Measurements from ENCODE around the gene ZFAND3. TPM values are rescaled to one million over a fixed set of nuclear protein-coding genes. Genes with fewer than 3 reads are reported as not detected.

The ZFAND3 gene
- total RNA-seq, 2 experiments from 2014 or later, result 32.3 to 37.9 TPM

DNA sequence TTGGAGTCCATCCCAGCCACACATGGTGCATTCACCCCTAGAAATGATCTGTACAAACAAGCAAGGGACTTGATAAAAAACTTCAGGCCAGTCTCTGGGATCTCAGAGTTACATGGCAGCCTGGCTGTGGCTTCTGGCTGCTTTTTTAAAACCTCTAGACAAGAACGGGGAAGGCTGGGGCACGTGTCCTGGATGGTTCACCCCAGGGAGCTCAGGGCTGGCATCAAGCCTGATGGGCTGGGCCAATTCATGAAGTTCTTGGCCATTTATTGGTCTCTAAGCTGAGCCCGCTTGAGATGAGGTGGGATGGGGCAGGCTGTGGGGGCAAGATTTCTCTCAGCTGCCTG, 10.4 kb upstream of the ZFAND3 start:
- no peaks in the 10 kb centered on the region for H3K4me1 Mint-ChIP-seq (ENCODE audit: low read depth)
- H3K27me3 Mint-ChIP-seq, result peaks cover 3% of the 10 kb centered on the region
- H3K4me3 Mint-ChIP-seq, result no peak overlapping the region
- H3K9me3 Mint-ChIP-seq, result no peaks in the 10 kb centered on the region
- H3K27ac Mint-ChIP-seq, result no peak overlapping the region
- TF ChIP-seq, protein P1, sequence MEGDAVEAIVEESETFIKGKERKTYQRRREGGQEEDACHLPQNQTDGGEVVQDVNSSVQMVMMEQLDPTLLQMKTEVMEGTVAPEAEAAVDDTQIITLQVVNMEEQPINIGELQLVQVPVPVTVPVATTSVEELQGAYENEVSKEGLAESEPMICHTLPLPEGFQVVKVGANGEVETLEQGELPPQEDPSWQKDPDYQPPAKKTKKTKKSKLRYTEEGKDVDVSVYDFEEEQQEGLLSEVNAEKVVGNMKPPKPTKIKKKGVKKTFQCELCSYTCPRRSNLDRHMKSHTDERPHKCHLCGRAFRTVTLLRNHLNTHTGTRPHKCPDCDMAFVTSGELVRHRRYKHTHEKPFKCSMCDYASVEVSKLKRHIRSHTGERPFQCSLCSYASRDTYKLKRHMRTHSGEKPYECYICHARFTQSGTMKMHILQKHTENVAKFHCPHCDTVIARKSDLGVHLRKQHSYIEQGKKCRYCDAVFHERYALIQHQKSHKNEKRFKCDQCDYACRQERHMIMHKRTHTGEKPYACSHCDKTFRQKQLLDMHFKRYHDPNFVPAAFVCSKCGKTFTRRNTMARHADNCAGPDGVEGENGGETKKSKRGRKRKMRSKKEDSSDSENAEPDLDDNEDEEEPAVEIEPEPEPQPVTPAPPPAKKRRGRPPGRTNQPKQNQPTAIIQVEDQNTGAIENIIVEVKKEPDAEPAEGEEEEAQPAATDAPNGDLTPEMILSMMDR (IDR thresholded peaks at IDR 0.05), result no peak
- POLR2A ChIA-PET, result interaction anchor here (1.1 kb wide), 1 partner anchor 27 kb away, joined by 3 read pairs; no protein-coding TSS in a partner anchor
- H3K36me3 Mint-ChIP-seq (ENCODE audit: low read depth), result no peaks in the 10 kb centered on the region
- ATAC-seq, result no peak
- no peak for DNase-seq
- CTCF ChIA-PET, result no interaction called here
- intact Hi-C loops (cut with micrococcal nuclease), result no loop called here

DNA sequence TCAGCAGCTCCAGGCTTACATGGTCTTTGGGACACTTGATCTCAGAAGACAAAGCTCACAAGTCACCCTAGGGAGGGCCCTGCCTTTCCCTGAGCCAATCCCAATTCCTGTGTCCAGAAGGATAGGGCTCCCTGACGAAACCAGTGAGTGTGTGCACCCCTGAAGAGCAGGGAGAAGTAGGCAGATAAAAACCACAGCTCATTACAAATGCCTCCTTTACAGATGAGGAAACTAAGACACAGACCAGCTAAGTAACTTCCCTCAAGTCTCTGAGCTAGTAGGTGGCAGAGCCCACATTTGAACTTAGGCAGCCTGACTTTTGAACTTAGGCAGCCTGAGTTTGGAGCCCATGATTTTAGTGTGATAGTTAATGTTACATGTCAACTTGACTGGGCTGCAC, 6.7 kb upstream of the ZFAND3 start:
- intact Hi-C loops (cut with micrococcal nuclease), result no loop called here

DNA sequence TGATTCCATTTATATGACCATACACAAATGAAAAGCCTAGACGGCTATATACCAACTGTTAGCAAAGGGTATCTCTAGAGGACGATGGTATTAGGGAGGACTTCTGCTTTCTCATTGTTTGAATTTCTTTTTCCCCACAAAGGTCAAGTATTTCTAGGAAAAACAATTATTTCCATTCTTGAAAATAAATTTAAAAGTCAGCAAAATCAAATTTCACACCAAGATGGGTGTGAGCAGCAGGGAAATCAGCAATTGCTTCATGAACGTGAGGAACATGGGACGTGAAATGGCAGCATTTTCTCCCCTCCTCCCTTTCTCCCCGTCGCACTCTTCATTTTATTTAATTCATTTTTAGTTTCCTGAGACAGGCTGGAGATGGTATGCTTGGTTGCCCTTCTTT, 5.2 kb upstream of the ZFAND3 start:
- Mint-ChIP-seq H3K27ac (no peak overlapping the region), H3K36me3 (ENCODE audit: low read depth) (no peaks in the 10 kb centered on the region), H3K4me1 (ENCODE audit: low read depth) (peaks cover 15% of the 10 kb centered on the region), H3K27me3 (peaks cover 2% of the 10 kb centered on the region), H3K9me3 (no peaks in the 10 kb centered on the region), H3K4me3 (no peak overlapping the region)
- intact Hi-C loops (cut with micrococcal nuclease), result no loop called here
- CTCF ChIA-PET, result no interaction called here
- TF ChIP-seq, protein P1 (IDR thresholded peaks at IDR 0.05), result no peak
- POLR2A ChIA-PET, result no interaction called here
- ATAC-seq, result no peak
- DNase-seq, result no peak

More for the DNA sequence above, 6.7 kb upstream of the ZFAND3 start:
- ChIA-PET CTCF (interaction anchor here (0.7 to 1.0 kb wide), 2 partner anchors 56 to 121 kb away, joined by 3 read pairs; no protein-coding TSS in a partner anchor), POLR2A (interaction anchor here (1.1 kb wide), 1 partner anchor 19 kb away, joined by 3 read pairs; no protein-coding TSS in a partner anchor)
- TF ChIP-seq, protein P1 (IDR thresholded peaks at IDR 0.05), result no peak
- no peaks in the 10 kb centered on the region for H3K36me3 Mint-ChIP-seq (ENCODE audit: low read depth)
- no peaks in the 10 kb centered on the region for H3K9me3 Mint-ChIP-seq
- DNase-seq, result no peak
- H3K27me3 Mint-ChIP-seq, result peaks cover 3% of the 10 kb centered on the region
- no peak for ATAC-seq
- H3K27ac Mint-ChIP-seq, result no peak overlapping the region
- peaks cover 8% of the 10 kb centered on the region for H3K4me1 Mint-ChIP-seq (ENCODE audit: low read depth)
- H3K4me3 Mint-ChIP-seq, result no peak overlapping the region

DNA sequence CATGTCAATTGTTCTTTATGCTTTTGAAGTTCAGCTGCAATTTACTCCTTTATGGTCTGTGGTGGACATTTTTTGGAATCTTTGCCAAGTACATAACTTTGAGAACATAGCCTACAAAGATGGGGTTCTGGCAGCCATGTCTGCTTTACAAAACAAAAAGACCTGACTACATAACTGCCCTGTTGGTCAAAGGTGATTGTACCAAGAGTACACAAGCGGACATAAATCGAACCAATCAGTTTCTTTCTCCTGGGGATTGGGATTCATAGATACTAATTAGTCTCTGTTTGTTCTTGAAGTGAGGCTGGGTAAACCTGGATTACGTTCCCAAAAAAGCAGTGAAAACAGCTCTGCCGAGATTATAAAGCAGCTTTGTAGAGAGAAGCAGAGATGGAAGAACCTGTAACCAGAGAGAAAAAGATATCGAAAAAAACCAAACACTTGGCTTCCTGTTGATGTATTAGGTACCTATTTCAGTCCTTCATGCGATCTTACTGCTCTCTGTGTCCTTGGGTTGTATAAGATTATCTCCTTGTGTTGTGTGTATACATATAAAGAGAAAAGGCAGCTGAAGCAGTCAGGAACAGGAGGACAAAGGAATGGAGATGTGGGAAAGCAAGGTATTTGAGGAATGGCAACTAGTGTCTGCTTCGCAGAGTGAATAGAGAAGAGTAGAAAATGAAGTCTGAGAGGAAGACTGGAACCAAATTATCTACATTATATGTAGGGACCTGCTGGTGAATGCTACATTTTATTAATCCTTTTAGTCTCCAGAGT, 2.7 kb upstream of the ZFAND3 start:
- ChIA-PET CTCF (interaction anchor here (1.8 kb wide), 1 partner anchor 26 kb away, joined by 6 read pairs; no protein-coding TSS in a partner anchor), POLR2A (no interaction called here)
- DNase-seq (no peak), ATAC-seq (no peak)
- Mint-ChIP-seq H3K4me3 (no peak overlapping the region), H3K27ac (no peak overlapping the region), H3K4me1 (ENCODE audit: low read depth) (peaks cover 30% of the 10 kb centered on the region), H3K9me3 (no peaks in the 10 kb centered on the region), H3K27me3 (no peaks in the 10 kb centered on the region), H3K36me3 (ENCODE audit: low read depth) (peaks cover 5% of the 10 kb centered on the region)
- TF ChIP-seq, protein P1 (IDR thresholded peaks at IDR 0.05), result no peak
- intact Hi-C loops (cut with micrococcal nuclease), result no loop called here

DNA sequence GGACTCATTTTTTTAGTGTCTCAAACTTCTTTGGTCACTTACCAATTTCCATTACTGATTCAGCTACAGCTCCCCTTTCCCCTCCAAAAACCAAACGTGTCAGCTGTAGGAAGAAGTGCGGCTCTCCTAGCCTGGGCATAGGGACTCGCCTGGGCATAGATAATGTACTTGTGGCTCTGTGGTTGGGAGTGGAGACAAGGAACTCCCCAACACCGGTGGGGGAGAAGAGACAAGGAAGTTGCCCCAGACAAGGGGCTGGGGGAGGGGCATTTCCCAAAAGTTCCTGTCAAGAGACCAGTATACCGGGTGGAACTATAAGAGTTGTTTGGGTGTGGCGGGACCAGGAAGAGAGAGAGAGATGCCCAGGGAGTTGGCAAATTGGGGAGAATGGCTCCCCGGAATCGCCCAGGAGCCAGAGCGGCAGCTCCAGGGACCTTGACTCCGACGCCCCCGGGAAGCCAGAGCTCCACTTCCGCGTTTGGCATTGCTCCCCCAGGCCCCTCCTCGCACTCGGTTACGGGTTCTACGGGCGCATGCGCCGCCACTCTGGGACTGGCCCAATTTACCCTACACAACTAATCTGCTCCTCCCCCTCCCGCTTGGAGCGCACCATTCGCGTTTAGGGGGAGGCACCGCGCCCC, 871 bp upstream of the ZFAND3 start:
- peak overlapping the region; percentile 98 for H3K27ac Mint-ChIP-seq
- H3K36me3 Mint-ChIP-seq (ENCODE audit: low read depth), result peaks cover 8% of the 10 kb centered on the region
- intact Hi-C loops (cut with micrococcal nuclease), result no loop called here
- DNase-seq (peak; percentile 98), ATAC-seq (peak; percentile 89)
- no peaks in the 10 kb centered on the region for H3K27me3 Mint-ChIP-seq
- peak overlapping the region; percentile 97 for H3K4me3 Mint-ChIP-seq
- no peaks in the 10 kb centered on the region for H3K9me3 Mint-ChIP-seq
- TF ChIP-seq, protein P1 (IDR thresholded peaks at IDR 0.05), result no peak
- ChIA-PET CTCF (interaction anchor here (0.9 to 1.9 kb wide), 7 partner anchors 13 to 172 kb away, joined by 3 to 10 read pairs (median 3); no protein-coding TSS in a partner anchor), POLR2A (interaction anchor here (0.6 to 2.1 kb wide), 12 partner anchors 8 to 385 kb away, joined by 3 to 7 read pairs (median 3); no protein-coding TSS in a partner anchor)
- H3K4me1 Mint-ChIP-seq (ENCODE audit: low read depth), result peaks cover 47% of the 10 kb centered on the region

Data from activated CD8-positive, alpha-beta T cell treated with anti-CD3 and anti-CD28 coated beads for 36 hours (primary cell).